ENCODE measurements around the gene C6orf89. TPM values are rescaled to one million over a fixed set of nuclear protein-coding genes. Genes with fewer than 3 reads are reported as not detected.
A peak's percentile ranks its signal among the peaks of the same experiment; 100 is the strongest.

C6orf89 gene
- total and polyA plus RNA-seq, 11 donors = 34.0 to 86.2 (median 71.4) TPM

DNA sequence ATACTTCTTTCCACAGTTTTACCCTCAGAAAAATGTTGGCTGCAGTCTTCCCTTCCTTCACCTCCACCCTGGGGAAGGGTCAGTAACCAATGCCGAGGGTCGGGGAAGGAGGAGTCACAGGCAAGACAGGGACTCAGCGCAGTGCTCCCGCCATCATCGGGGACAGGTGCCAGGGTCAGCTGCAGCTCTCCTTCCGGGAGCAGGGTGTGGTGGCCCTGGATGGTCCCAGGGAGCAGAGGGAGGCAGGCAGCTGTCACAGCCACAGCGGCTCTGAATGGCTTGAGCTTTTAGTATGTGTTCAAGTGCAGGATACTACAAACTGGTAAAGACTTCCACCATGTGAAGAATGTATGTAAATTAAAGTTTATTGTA is 42.8 kb downstream of the C6orf89 start:
- TF ChIP-seq, protein P1, sequence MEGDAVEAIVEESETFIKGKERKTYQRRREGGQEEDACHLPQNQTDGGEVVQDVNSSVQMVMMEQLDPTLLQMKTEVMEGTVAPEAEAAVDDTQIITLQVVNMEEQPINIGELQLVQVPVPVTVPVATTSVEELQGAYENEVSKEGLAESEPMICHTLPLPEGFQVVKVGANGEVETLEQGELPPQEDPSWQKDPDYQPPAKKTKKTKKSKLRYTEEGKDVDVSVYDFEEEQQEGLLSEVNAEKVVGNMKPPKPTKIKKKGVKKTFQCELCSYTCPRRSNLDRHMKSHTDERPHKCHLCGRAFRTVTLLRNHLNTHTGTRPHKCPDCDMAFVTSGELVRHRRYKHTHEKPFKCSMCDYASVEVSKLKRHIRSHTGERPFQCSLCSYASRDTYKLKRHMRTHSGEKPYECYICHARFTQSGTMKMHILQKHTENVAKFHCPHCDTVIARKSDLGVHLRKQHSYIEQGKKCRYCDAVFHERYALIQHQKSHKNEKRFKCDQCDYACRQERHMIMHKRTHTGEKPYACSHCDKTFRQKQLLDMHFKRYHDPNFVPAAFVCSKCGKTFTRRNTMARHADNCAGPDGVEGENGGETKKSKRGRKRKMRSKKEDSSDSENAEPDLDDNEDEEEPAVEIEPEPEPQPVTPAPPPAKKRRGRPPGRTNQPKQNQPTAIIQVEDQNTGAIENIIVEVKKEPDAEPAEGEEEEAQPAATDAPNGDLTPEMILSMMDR (IDR thresholded peaks at IDR 0.05) = no peak
- no peak for TF ChIP-seq POLR2A (IDR thresholded peaks at IDR 0.05)
- H3K27me3 ChIP-seq = no peaks in the 10 kb centered on the region
- H3K9me3 ChIP-seq = no peaks in the 10 kb centered on the region
- H3K4me3 ChIP-seq = no peak overlapping the region
- WGBS, 4 donors = 48 to 62% (median 59%) methylated on average over 6 to 7 of the region's 7 CpGs
- H3K27ac ChIP-seq = peak overlapping the region in 8 of 12 donors; percentile 2 to 81 (median 66)
- H3K4me1 ChIP-seq = peaks cover 0 to 43% (median 16%) of the 10 kb centered on the region in 12 donors
- peak in 1 of 5 donors; percentile 41 for DNase-seq
- ATAC-seq = peak; percentile 2 to 50 (median 26)
- intact Hi-C loops (cut with DNase I) = loop anchor here in 1 of 10 donors (5.0 kb wide), 1 partner anchor 39 kb away; no protein-coding TSS in a partner anchor
- peaks cover 0 to 27% (median 22%) of the 10 kb centered on the region in 9 donors for H3K36me3 ChIP-seq

DNA sequence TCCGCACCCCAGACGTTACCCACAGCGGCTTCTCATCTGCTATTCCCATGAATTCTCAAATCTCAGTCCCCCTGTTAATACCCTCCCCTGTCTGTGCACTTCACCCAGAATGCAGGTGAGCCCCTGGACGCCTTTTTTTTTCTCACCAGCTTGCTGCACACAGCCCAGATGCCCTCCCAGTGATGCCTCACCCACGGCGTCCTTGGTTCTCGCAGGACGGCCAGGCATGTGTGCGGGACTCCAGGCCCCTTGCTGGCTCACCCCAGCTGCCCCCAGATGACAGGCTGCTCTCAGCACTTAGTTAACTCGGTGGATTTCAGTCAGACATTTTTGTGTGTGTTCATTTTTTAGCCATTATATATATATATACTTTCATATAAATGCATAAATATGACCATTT is 43.4 kb downstream of the C6orf89 start:
- 66 to 73% (median 69%) methylated on average over 10 of the region's 10 CpGs for WGBS, 4 donors
- H3K9me3 ChIP-seq = no peaks in the 10 kb centered on the region
- peak overlapping the region in 5 of 12 donors; percentile 24 to 81 (median 63) for H3K27ac ChIP-seq
- H3K36me3 ChIP-seq = peaks cover 0 to 20% (median 16%) of the 10 kb centered on the region in 9 donors
- TF ChIP-seq, protein P1 (IDR thresholded peaks at IDR 0.05) = no peak
- H3K27me3 ChIP-seq = no peaks in the 10 kb centered on the region
- no peak overlapping the region for H3K4me3 ChIP-seq
- DNase-seq = no peak
- H3K4me1 ChIP-seq = peaks cover 0 to 43% (median 16%) of the 10 kb centered on the region in 12 donors
- ATAC-seq = peak in 1 of 4 donors; percentile 23
- intact Hi-C loops (cut with DNase I) = loop anchor here in 1 of 10 donors (5.0 kb wide), 1 partner anchor 38 kb away; no protein-coding TSS in a partner anchor

DNA sequence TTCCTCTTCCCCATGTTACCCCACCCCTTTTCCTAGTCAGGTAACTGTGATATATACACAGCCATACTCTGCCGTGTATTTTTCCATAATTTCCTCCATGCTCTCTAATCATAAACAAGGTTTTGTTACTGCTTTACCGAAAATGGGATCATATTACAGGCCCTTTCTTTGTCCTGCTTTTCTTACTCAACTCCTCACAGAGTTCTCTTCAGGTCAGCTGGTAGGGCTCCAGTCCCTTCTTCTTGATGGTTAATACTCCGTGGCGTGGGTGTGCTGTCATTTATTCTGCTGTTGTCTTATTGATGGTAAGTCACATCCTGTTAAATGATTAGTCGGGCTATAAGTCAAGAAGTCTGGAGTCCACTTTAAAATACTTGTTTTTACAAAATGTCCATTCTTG is 43.9 kb downstream of the C6orf89 start:
- ATAC-seq = peak in 1 of 4 donors; percentile 28
- Histone ChIP-seq H3K27ac (peak overlapping the region in 4 of 12 donors; percentile 19 to 70 (median 56)), H3K27me3 (no peaks in the 10 kb centered on the region), H3K36me3 (peaks cover 0 to 16% (median 12%) of the 10 kb centered on the region in 9 donors), H3K4me1 (peaks cover 0 to 43% (median 16%) of the 10 kb centered on the region in 12 donors), H3K9me3 (no peaks in the 10 kb centered on the region), H3K4me3 (no peak overlapping the region)
- DNase-seq = no peak
- 44 to 57% (median 51%) methylated on average over 5 of the region's 5 CpGs for WGBS, 4 donors
- intact Hi-C loops (cut with DNase I) = loop anchor here in 1 of 10 donors (5.0 kb wide), 1 partner anchor 38 kb away; no protein-coding TSS in a partner anchor
- TF ChIP-seq, protein P1 (IDR thresholded peaks at IDR 0.05) = no peak
- TF ChIP-seq POLR2A (IDR thresholded peaks at IDR 0.05) = no peak

DNA sequence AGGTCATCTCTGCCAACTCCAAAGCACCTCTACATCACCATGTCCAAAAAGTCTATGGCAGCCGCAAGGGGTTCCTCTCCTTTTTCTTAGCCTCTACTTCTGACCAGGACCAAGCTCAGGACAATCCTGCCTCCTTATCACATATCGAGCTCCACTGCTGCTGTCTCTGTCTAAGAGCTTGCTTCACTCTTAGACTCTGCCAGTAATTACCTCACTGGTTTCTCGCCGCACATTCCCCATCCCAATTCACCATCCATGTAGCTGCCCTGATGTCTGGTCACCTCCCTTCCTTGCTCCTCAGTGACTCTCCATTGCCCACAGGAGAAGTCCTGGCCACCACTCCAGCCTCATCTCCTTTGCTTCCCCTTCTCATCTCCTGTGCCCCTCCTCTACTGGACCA is 44.7 kb downstream of the C6orf89 start:
- DNase-seq = no peak
- no peaks in the 10 kb centered on the region for H3K27me3 ChIP-seq
- TF ChIP-seq POLR2A (IDR thresholded peaks at IDR 0.05) = no peak
- TF ChIP-seq, protein P1 (IDR thresholded peaks at IDR 0.05) = no peak
- H3K4me3 ChIP-seq = no peak overlapping the region
- peak overlapping the region in 2 of 12 donors; percentile 50 to 63 for H3K27ac ChIP-seq
- intact Hi-C loops (cut with DNase I) = no loop called here
- H3K4me1 ChIP-seq = peaks cover 0 to 43% (median 16%) of the 10 kb centered on the region in 12 donors
- WGBS, 4 donors = 86 to 91% (median 86%) methylated on average over 4 of the region's 4 CpGs
- peaks cover 0 to 7% (median 4%) of the 10 kb centered on the region in 9 donors for H3K36me3 ChIP-seq
- H3K9me3 ChIP-seq = no peaks in the 10 kb centered on the region
- peak in 3 of 4 donors; percentile 27 to 56 (median 48) for ATAC-seq
